SK-N-SH treated with all-trans-retinoic acid at 6 μM for 48 hours (cell line): ENCODE measurements around the gene OSCP1.

Experiments
- ATAC-seq: fragments of 200-7000 bp; cut with Tn5 transposase; 3 replicates; pipeline ENCODE4 v1.9.1; 2020; ENCODE audit warnings: mild to moderate bottlenecking, moderate library complexity
- ARNTL ChIP-seq: fragments of 450-650 bp; formaldehyde crosslinking; IDR thresholded peaks from 2 replicates; pipeline ENCODE4 v1.5.0; 2020; ENCODE audit warnings: low read depth, mild to moderate bottlenecking, moderate library complexity, borderline replicate concordance
- CSDC2 ChIP-seq: fragments of 250-450 bp; sonication (Bioruptor Pico); IDR thresholded peaks from 2 replicates; pipeline ENCODE4 v1.5.0; 2020; ENCODE audit warnings: mild to moderate bottlenecking, moderate library complexity
- ESRRG ChIP-seq: fragments of 250-450 bp; sonication (Bioruptor Pico); IDR thresholded peaks from 2 replicates; pipeline ENCODE4 v1.6.1; 2021; ENCODE audit warnings: mild to moderate bottlenecking
- GLIS3 ChIP-seq: fragments of 250-450 bp; sonication (Bioruptor Pico); IDR thresholded peaks from 2 replicates; pipeline ENCODE4 v1.5.0; 2020; ENCODE audit warnings: mild to moderate bottlenecking, moderate library complexity
- ISL1 ChIP-seq: fragments of 250-450 bp; sonication (Bioruptor Pico); IDR thresholded peaks from 2 replicates; pipeline ENCODE4 v2.1.2; 2022; ENCODE audit warnings: mild to moderate bottlenecking, moderate library complexity
- OSR1 ChIP-seq: fragments of 250-450 bp; sonication (Bioruptor Pico); IDR thresholded peaks from 2 replicates; pipeline ENCODE4 v1.8.0; 2022; ENCODE audit warnings: moderate library complexity, mild to moderate bottlenecking, inconsistent platforms
- PPARA ChIP-seq: fragments of 250-450 bp; sonication (Bioruptor Pico); IDR thresholded peaks from 2 replicates; pipeline ENCODE4 v1.5.0; 2020; ENCODE audit warnings: mild to moderate bottlenecking, borderline replicate concordance
- RARB ChIP-seq: fragments of 250-450 bp; sonication (Bioruptor Pico); IDR thresholded peaks from 2 replicates; pipeline ENCODE4 v1.8.0; 2021; ENCODE audit warnings: mild to moderate bottlenecking, moderate library complexity
- SNAI2 ChIP-seq: fragments of 250-450 bp; sonication (Bioruptor Pico); IDR thresholded peaks from 2 replicates; pipeline ENCODE4 v1.5.0; 2020; ENCODE audit warnings: mild to moderate bottlenecking, moderate library complexity
- TCF4 ChIP-seq: fragments of 250-450 bp; sonication (Bioruptor Pico); IDR thresholded peaks from 2 replicates; pipeline ENCODE4 v1.8.0; 2021; ENCODE audit warnings: mild to moderate bottlenecking, moderate library complexity, borderline replicate concordance
- TOX ChIP-seq: fragments of 250-450 bp; sonication (Bioruptor Pico); IDR thresholded peaks from 2 replicates; pipeline ENCODE4 v1.8.0; 2021; ENCODE audit warnings: mild to moderate bottlenecking, moderate library complexity, borderline replicate concordance
- ZC3H10 ChIP-seq: fragments of 250-450 bp; sonication (Bioruptor Pico); IDR thresholded peaks from 2 replicates; pipeline ENCODE4 v1.5.1; 2021; ENCODE audit warnings: mild to moderate bottlenecking, moderate library complexity
- ZFP3 ChIP-seq: fragments of 250-450 bp; sonication (Bioruptor Pico); IDR thresholded peaks from 2 replicates; pipeline ENCODE4 v1.5.0; 2020; ENCODE audit warnings: mild to moderate bottlenecking, moderate library complexity
- ZFP30 ChIP-seq: fragments of 450-650 bp; formaldehyde crosslinking; IDR thresholded peaks from 2 replicates; pipeline ENCODE4 v1.5.0; 2022; ENCODE audit warnings: mild to moderate bottlenecking, moderate library complexity
- ZNF565 ChIP-seq: fragments of 450-650 bp; formaldehyde crosslinking; conservative IDR thresholded peaks from 2 replicates; pipeline ENCODE4 v1.5.0; 2020; ENCODE audit warnings: low read depth, mild to moderate bottlenecking, moderate library complexity
- ZNF70 ChIP-seq: fragments of 450-650 bp; formaldehyde crosslinking; IDR thresholded peaks from 2 replicates; pipeline ENCODE4 v1.5.0; 2020; ENCODE audit warnings: mild to moderate bottlenecking, moderate library complexity
- ZNF8 ChIP-seq: fragments of 450-650 bp; formaldehyde crosslinking; IDR thresholded peaks from 2 replicates; pipeline ENCODE4 v1.5.0; 2020; ENCODE audit warnings: mild to moderate bottlenecking, moderate library complexity
- TF ChIP-seq, protein P1 (sequence below): fragments of 250-450 bp; sonication (Bioruptor Pico); IDR thresholded peaks from 2 replicates; pipeline ENCODE4 v1.8.0; 2020; ENCODE audit warnings: mild to moderate bottlenecking, moderate library complexity, borderline replicate concordance
- TF ChIP-seq, protein P2 (sequence below): fragments of 250-450 bp; sonication (Bioruptor Pico); IDR thresholded peaks from 2 replicates; pipeline ENCODE4 v1.5.0; 2020; ENCODE audit warnings: mild to moderate bottlenecking, moderate library complexity
- TF ChIP-seq, protein P3 (sequence below): fragments of 250-450 bp; sonication (Bioruptor Pico); IDR thresholded peaks from 2 replicates; pipeline ENCODE4 v1.8.0; 2021; ENCODE audit warnings: low read depth, mild to moderate bottlenecking, moderate library complexity, borderline replicate concordance
- TF ChIP-seq, protein P4 (sequence below): fragments of 250-450 bp; sonication (Bioruptor Pico); IDR thresholded peaks from 2 replicates; pipeline ENCODE4 v1.5.1; 2020; ENCODE audit warnings: low read depth, mild to moderate bottlenecking, moderate library complexity

The OSCP1 gene

DNA sequence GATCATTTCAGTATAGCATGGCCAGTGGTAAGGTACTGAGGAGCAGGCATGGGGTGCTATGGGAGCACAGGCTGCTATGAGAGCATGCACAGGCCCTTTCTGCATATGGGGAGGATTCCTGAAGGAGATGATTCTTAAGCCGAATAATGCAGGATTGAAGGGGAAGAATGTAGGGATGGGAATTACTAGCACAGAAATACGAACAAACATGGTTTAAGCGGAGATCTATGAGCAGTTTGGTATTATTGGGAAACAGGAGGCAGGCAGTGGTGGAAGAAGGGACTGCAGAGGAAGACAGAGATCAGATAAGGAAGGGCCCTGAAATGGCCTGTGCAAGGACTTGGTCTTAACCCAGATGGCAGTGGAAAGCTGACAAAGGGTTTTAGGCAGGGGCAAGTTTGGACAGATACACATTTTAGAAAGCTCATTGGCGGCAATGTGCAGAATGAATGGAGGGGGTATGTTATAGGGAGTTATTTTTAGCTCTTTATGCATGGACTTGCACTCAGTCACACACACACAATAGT, 1.7 kb downstream of the OSCP1 start (continued):
- TF ChIP-seq, protein P1, sequence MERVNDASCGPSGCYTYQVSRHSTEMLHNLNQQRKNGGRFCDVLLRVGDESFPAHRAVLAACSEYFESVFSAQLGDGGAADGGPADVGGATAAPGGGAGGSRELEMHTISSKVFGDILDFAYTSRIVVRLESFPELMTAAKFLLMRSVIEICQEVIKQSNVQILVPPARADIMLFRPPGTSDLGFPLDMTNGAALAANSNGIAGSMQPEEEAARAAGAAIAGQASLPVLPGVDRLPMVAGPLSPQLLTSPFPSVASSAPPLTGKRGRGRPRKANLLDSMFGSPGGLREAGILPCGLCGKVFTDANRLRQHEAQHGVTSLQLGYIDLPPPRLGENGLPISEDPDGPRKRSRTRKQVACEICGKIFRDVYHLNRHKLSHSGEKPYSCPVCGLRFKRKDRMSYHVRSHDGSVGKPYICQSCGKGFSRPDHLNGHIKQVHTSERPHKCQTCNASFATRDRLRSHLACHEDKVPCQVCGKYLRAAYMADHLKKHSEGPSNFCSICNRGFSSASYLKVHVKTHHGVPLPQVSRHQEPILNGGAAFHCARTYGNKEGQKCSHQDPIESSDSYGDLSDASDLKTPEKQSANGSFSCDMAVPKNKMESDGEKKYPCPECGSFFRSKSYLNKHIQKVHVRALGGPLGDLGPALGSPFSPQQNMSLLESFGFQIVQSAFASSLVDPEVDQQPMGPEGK (CRISPR knock-in tag) = no peak
- TF ChIP-seq ZFP30 (CRISPR knock-in tag) (no peak), RARB (CRISPR knock-in tag) (no peak), ESRRG (CRISPR knock-in tag) (no peak), ZFP3 (CRISPR knock-in tag) (no peak), ZNF565 (no peak), OSR1 (no peak)

DNA sequence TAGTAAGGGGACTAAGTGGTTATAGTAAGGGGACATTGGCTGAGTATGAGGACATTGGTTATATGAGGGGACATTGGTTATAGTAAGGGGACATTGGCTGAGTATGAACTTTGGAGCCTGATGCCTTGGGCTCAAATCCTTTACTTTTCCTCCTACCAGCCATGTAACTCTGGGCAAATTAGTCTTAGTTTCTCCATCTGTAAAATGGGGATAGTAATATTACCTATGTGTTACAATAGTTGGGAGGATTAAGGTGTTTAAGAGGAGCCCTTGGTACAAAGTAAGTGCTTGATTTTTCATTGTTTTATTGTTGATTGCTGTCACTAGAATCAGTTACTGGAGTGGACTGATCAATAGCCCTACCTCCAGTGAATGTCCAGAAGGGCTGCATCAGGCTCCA, 2.8 kb downstream of the OSCP1 start:
- no peak for ATAC-seq

DNA sequence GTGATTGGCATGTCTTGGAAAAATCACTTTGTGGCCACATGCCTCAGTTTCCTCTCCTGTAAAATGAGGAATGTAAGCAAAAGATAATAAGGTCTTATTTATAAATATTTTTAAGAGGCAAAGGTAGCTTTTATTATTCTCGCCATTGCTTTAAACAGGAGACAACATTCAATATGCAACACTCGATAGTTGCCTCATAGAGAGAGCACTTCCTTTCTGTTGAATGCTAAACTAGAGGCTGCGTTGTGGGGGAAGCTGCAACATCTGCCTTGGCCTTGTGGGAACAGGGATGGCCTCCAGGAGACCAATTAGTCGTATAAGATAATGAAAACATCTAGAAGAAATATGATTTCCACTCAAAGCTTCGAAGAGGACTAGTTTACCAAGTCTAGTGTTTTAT, 3.5 kb downstream of the OSCP1 start:
- TF ChIP-seq GLIS3 (CRISPR knock-in tag) = no peak
- no peak for TF ChIP-seq ZFP30 (CRISPR knock-in tag)
- no peak for TF ChIP-seq SNAI2 (CRISPR knock-in tag)
- TF ChIP-seq ZNF70 = no peak
- TF ChIP-seq, protein P2, sequence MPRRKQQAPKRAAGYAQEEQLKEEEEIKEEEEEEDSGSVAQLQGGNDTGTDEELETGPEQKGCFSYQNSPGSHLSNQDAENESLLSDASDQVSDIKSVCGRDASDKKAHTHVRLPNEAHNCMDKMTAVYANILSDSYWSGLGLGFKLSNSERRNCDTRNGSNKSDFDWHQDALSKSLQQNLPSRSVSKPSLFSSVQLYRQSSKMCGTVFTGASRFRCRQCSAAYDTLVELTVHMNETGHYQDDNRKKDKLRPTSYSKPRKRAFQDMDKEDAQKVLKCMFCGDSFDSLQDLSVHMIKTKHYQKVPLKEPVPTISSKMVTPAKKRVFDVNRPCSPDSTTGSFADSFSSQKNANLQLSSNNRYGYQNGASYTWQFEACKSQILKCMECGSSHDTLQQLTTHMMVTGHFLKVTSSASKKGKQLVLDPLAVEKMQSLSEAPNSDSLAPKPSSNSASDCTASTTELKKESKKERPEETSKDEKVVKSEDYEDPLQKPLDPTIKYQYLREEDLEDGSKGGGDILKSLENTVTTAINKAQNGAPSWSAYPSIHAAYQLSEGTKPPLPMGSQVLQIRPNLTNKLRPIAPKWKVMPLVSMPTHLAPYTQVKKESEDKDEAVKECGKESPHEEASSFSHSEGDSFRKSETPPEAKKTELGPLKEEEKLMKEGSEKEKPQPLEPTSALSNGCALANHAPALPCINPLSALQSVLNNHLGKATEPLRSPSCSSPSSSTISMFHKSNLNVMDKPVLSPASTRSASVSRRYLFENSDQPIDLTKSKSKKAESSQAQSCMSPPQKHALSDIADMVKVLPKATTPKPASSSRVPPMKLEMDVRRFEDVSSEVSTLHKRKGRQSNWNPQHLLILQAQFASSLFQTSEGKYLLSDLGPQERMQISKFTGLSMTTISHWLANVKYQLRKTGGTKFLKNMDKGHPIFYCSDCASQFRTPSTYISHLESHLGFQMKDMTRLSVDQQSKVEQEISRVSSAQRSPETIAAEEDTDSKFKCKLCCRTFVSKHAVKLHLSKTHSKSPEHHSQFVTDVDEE (CRISPR knock-in tag) = no peak
- TF ChIP-seq TCF4 (CRISPR knock-in tag) = no peak
- TF ChIP-seq, protein P1 (CRISPR knock-in tag) = no peak
- TF ChIP-seq ZFP3 (CRISPR knock-in tag) = no peak
- no peak for TF ChIP-seq ESRRG (CRISPR knock-in tag)
- TF ChIP-seq RARB (CRISPR knock-in tag) = no peak
- no peak for TF ChIP-seq ZC3H10 (CRISPR knock-in tag)
- TF ChIP-seq CSDC2 (CRISPR knock-in tag) = no peak
- ATAC-seq = no peak

More for the DNA sequence above, 2.8 kb downstream of the OSCP1 start:
- TF ChIP-seq, protein P3, sequence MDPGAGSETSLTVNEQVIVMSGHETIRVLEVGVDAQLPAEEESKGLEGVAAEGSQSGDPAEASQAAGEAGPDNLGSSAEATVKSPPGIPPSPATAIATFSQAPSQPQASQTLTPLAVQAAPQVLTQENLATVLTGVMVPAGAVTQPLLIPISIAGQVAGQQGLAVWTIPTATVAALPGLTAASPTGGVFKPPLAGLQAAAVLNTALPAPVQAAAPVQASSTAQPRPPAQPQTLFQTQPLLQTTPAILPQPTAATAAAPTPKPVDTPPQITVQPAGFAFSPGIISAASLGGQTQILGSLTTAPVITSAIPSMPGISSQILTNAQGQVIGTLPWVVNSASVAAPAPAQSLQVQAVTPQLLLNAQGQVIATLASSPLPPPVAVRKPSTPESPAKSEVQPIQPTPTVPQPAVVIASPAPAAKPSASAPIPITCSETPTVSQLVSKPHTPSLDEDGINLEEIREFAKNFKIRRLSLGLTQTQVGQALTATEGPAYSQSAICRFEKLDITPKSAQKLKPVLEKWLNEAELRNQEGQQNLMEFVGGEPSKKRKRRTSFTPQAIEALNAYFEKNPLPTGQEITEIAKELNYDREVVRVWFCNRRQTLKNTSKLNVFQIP = no peak
- TF ChIP-seq ZC3H10 (CRISPR knock-in tag) (no peak), TOX (no peak), TCF4 (CRISPR knock-in tag) (no peak), ARNTL (no peak), OSR1 (no peak)

DNA sequence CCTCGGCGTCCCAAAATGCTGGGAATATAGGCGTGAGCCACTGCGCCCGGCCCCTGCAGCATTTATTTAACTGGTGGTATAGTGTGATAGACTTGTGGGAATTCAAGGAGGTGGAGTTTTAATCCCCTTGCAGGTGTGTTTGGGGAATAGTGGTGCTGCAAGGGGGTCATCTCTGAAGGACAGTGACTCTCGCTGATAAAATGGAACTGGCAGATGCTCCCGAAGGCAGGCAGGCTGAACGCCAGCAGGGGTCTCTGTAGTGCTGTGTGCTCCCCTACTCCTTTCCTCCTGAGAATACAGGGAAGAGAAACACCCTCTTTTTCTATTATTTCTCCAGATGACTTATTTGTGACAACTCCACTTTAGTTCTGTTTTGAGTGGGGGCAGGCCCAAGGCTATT, 4.0 kb downstream of the OSCP1 start:
- no peak for ATAC-seq
- no peak for TF ChIP-seq ZFP3 (CRISPR knock-in tag)
- TF ChIP-seq ISL1 = no peak
- no peak for TF ChIP-seq ZNF8 (CRISPR knock-in tag)
- TF ChIP-seq OSR1 = no peak
- TF ChIP-seq PPARA (CRISPR knock-in tag) = no peak
- TF ChIP-seq, protein P4, sequence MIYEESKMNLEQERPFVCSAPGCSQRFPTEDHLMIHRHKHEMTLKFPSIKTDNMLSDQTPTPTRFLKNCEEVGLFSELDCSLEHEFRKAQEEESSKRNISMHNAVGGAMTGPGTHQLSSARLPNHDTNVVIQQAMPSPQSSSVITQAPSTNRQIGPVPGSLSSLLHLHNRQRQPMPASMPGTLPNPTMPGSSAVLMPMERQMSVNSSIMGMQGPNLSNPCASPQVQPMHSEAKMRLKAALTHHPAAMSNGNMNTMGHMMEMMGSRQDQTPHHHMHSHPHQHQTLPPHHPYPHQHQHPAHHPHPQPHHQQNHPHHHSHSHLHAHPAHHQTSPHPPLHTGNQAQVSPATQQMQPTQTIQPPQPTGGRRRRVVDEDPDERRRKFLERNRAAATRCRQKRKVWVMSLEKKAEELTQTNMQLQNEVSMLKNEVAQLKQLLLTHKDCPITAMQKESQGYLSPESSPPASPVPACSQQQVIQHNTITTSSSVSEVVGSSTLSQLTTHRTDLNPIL (CRISPR knock-in tag) = no peak
- TF ChIP-seq ZFP30 (CRISPR knock-in tag) = no peak
